Skeletal muscle satellite cell (primary cell): ENCODE results near the gene HEYL.

Experiments used
- H3K27me3 ChIP-seq: 2 replicates; pipeline ENCODE4 v1.7.0; 2013; ENCODE audit warnings: low read length; ENCODE audit not compliant: control insufficient read depth, insufficient read depth
- H3K36me3 ChIP-seq: 2 replicates; pipeline ENCODE4 v1.7.0; 2013; ENCODE audit warnings: mild to moderate bottlenecking, control low read depth, low read length; ENCODE audit not compliant: insufficient read depth
- H3K4me1 ChIP-seq: 2 replicates; pipeline ENCODE4 v1.7.0; 2013; ENCODE audit warnings: low read length; ENCODE audit not compliant: control insufficient read depth, insufficient read depth
- H3K4me2 ChIP-seq: 2 replicates; pipeline ENCODE4 v1.7.0; 2013; ENCODE audit warnings: mild to moderate bottlenecking, low read length
- H3K4me3 ChIP-seq: 2 replicates; pipeline ENCODE4 v1.7.0; 2013; ENCODE audit warnings: low read length
- H3K9ac ChIP-seq: 2 replicates; pipeline ENCODE4 v1.7.0; 2013; ENCODE audit warnings: mild to moderate bottlenecking, low read depth, low read length, moderate library complexity
- H3K9me3 ChIP-seq: replicated peaks from 2 replicates; pipeline ENCODE4 v1.7.0; 2013; ENCODE audit warnings: mild to moderate bottlenecking, control low read depth, low read length

Gene HEYL

DNA sequence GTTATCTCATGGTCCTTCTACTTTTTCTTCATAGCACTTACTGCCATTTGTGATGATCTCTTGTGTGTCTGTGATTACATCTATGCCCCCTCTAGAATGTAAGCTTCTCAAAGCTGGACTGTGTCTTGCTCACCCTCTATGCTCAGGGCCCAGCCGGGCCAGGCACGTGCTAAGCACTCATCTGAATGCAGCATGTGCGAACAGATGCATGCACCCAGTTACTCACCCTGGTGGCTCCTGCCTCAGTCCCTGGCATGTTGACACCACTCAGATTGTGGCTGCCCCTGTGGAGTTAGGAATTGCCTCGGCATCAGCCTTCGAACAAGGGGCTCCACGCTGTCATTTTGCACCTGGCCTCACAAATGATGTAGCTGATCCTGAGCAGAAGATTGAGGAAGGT, 43.3 kb downstream of the HEYL start:
- peaks cover 40% of the 10 kb centered on the region for H3K27me3 ChIP-seq
- no peak overlapping the region for H3K9ac ChIP-seq
- H3K36me3 ChIP-seq, result no peaks in the 10 kb centered on the region
- no peak overlapping the region for H3K4me2 ChIP-seq
- no peaks in the 10 kb centered on the region for H3K4me1 ChIP-seq
- no peaks in the 10 kb centered on the region for H3K9me3 ChIP-seq
- no peak overlapping the region for H3K4me3 ChIP-seq

- Histone ChIP-seq H3K36me3 (no peaks in the 10 kb centered on the region), H3K27me3 (peaks cover 35% of the 10 kb centered on the region), H3K9me3 (no peaks in the 10 kb centered on the region), H3K9ac (no peak overlapping the region), H3K4me3 (no peak overlapping the region), H3K4me2 (no peak overlapping the region), H3K4me1 (no peaks in the 10 kb centered on the region)
Observed at GRCh38 chr1:39593386-39593785, 46.1 kb downstream of the HEYL start.

DNA sequence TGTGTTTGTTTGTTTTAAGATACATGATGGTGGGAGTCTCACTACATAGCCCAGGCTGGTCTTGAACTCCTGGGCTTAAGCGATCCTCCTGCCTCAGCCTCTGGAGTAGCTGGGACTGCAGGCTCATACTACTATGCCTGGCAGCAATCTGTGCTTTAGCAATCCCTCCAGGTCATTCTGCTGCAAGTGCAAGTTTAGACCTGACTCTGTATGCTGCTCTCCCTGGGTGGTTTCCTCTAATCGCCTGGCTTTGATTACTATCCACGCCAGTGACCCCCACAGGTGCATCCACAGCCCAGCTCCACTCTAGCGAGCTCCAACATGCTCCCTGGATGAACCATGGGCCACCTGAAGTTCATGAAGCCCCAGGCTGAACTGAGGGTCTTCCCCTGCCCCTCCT, 47.4 kb downstream of the HEYL start:
- H3K4me3 ChIP-seq, result no peak overlapping the region

GRCh38 chr1:39590546-39590945, 48.9 kb downstream of the HEYL start:
- H3K36me3 ChIP-seq, result no peaks in the 10 kb centered on the region
- no peak overlapping the region for H3K4me3 ChIP-seq
- no peak overlapping the region for H3K9ac ChIP-seq
- H3K9me3 ChIP-seq, result no peaks in the 10 kb centered on the region
- no peaks in the 10 kb centered on the region for H3K4me1 ChIP-seq
- H3K4me2 ChIP-seq, result no peak overlapping the region
- H3K27me3 ChIP-seq, result peaks cover 25% of the 10 kb centered on the region

More for the DNA sequence above, 47.4 kb downstream of the HEYL start:
- no peaks in the 10 kb centered on the region for H3K4me1 ChIP-seq
- H3K9ac ChIP-seq, result no peak overlapping the region
- peaks cover 38% of the 10 kb centered on the region for H3K27me3 ChIP-seq
- no peaks in the 10 kb centered on the region for H3K9me3 ChIP-seq
- no peak overlapping the region for H3K4me2 ChIP-seq
- H3K36me3 ChIP-seq, result no peaks in the 10 kb centered on the region

DNA sequence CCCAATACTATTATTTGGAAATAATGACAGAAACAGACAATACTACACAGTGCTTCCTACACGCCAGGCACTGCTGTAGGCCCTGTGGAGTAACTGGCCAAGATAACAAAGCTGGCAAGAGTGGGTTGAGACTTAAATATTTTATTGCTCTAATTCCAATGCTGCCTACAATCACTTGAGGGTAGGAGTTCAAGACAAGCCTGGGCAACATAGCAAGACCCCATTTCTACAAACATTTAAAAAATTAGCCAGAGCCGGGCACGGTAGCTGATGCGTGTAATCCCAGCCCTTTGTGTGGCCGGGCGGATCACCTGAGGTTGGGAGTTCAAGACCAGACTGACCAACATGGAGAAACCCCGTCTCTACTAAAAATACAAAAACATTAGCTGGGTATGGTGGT, 53.5 kb downstream of the HEYL start:
- H3K36me3 ChIP-seq, result no peaks in the 10 kb centered on the region
- H3K27me3 ChIP-seq, result peaks cover 11% of the 10 kb centered on the region

DNA sequence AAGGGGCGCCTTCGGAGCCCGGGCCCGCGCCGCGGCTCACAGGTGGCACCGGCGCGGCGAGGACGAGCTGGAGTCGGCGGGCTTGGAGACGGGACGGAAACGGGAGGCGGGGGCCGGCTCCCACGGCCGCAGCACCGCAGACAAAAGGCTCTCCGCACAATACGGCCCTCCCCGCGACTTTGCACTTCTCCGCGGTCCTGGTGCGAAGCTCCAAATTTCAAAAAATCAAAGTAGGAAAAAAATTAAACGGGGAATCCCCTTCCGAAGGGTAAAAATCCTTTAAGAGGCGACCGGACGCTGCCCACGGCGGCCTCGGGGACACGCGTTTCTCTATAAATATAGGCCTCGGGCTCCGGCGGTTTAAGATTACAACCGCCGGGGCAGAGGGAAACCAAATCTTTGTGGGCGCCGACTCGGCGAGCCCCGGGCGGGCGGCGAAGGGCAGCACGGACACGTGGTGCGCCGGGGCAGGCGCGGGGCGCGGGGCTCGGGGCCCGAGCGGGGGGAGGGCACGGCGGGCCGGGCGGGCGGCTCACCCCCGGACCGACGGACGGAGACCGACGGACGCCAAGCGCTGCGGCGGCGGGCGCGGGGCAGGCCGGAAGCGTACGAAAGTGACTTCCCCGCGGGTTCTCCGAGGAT, 63.3 kb downstream of the HEYL start:
- Histone ChIP-seq H3K4me3 (peak overlapping the region; percentile 86), H3K9ac (peak overlapping the region; percentile 98), H3K36me3 (peaks cover 45% of the 10 kb centered on the region), H3K9me3 (no peaks in the 10 kb centered on the region), H3K27me3 (no peaks in the 10 kb centered on the region), H3K4me2 (peak overlapping the region; percentile 98), H3K4me1 (peaks cover 25% of the 10 kb centered on the region)

More for the DNA sequence above, 53.5 kb downstream of the HEYL start:
- Histone ChIP-seq H3K4me3 (no peak overlapping the region), H3K4me1 (no peaks in the 10 kb centered on the region), H3K4me2 (no peak overlapping the region), H3K9me3 (no peaks in the 10 kb centered on the region), H3K9ac (no peak overlapping the region)

GRCh38 chr1:39575191-39576015, 64.0 kb downstream of the HEYL start:
- Histone ChIP-seq H3K27me3 (no peaks in the 10 kb centered on the region), H3K4me3 (peak overlapping the region; percentile 86), H3K36me3 (peaks cover 53% of the 10 kb centered on the region), H3K9ac (peak overlapping the region; percentile 98), H3K4me1 (peaks cover 25% of the 10 kb centered on the region), H3K9me3 (no peaks in the 10 kb centered on the region), H3K4me2 (peak overlapping the region; percentile 98)

DNA sequence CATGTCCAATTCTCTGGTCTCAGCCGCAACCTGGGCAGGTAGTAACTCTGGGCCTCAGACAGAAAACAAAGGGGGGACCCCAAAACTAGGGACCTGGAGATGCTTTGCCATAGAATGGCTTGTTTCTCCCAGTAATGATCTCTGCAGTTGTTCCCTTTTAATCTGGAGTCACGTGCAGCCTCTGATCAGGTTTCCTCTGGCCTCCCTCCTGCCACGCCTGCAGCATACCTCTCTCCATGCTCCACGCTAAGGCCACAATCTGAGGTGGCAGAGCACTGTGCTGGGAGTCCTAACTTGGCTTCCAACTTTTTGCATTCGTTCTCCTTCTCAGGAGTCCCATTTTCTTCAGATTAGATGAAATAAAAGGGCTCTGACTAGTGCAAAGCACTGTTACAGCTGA, 64.8 kb downstream of the HEYL start:
- Histone ChIP-seq H3K4me3 (peak overlapping the region; percentile 86), H3K36me3 (peaks cover 60% of the 10 kb centered on the region), H3K9me3 (no peaks in the 10 kb centered on the region), H3K4me1 (peaks cover 25% of the 10 kb centered on the region), H3K9ac (peak overlapping the region; percentile 98), H3K4me2 (peak overlapping the region; percentile 98), H3K27me3 (no peaks in the 10 kb centered on the region)
